Caco-2 (cell line): ENCODE measurements around the gene SULT1A1. TPM values are rescaled to one million over a fixed set of nuclear protein-coding genes. Genes with fewer than 3 reads are reported as not detected.

Experiments used
- BruUV-seq: library from RNA; stranded (reverse); fragments of 400-500 nt; replicated peaks from 2 replicates; lab custom pipeline; 2021; lab: Mats Ljungman, UMichigan
- CTCF ChIA-PET: fragments of 300-600 bp; sonication (Branson Sonifier 250); formaldehyde crosslinking; loops from one replicate; lab custom pipeline; 2022; ENCODE audit warnings: antibody characterized with exemption; lab: Charles Lee
- POLR2A ChIA-PET: fragments of 300-600 bp; sonication (Branson Sonifier 250); formaldehyde crosslinking; loops from one replicate; lab custom pipeline; 2022; ENCODE audit warnings: antibody characterized with exemption; lab: Charles Lee
- DNase-seq, 2 experiments: peaks; one replicate each; pipeline versions ENCODE4 v3.0.0 to v3.0.0-alpha.2; 2020 to 2022
- H3K27me3 ChIP-seq: replicated peaks from 2 replicates; pipeline ENCODE4 v1.6.0; 2011; ENCODE audit warnings: low read length; ENCODE audit not compliant: control insufficient read depth, insufficient read depth
- H3K36me3 ChIP-seq: 2 replicates; pipeline ENCODE4 v1.5.1; 2011; ENCODE audit warnings: low read length; ENCODE audit not compliant: control insufficient read depth, insufficient read depth
- H3K4me1 ChIP-seq: fragments of 250-450 bp; sonication (Bioruptor Pico); 2 replicates; pipeline ENCODE4 v1.5.1; 2020; ENCODE audit warnings: mild to moderate bottlenecking
- H3K4me3 ChIP-seq: 2 replicates; pipeline ENCODE4 v1.5.1; 2011; ENCODE audit warnings: low read depth, mild to moderate bottlenecking, control low read depth, low read length
- H3K9me3 ChIP-seq: fragments of 250-450 bp; sonication (Bioruptor Pico); 2 replicates; pipeline ENCODE4 v1.5.1; 2020; ENCODE audit warnings: mild to moderate bottlenecking, moderate library complexity
- H3K27ac Mint-ChIP-seq: one replicate; pipeline ENCODE4 v1.8.0; 2022; ENCODE audit warnings: mixed read lengths; ENCODE audit not compliant: unreplicated experiment
- H3K27me3 Mint-ChIP-seq: one replicate; pipeline ENCODE4 v1.8.0; 2022; ENCODE audit warnings: mixed read lengths; ENCODE audit not compliant: insufficient read depth, unreplicated experiment
- H3K36me3 Mint-ChIP-seq: one replicate; pipeline ENCODE4 v1.8.0; 2022; ENCODE audit warnings: mild to moderate bottlenecking, mixed read lengths; ENCODE audit not compliant: insufficient read depth, unreplicated experiment
- H3K4me1 Mint-ChIP-seq: one replicate; pipeline ENCODE4 v1.8.0; 2022; ENCODE audit warnings: low read depth, mixed read lengths; ENCODE audit not compliant: unreplicated experiment
- H3K4me3 Mint-ChIP-seq: one replicate; pipeline ENCODE4 v1.8.0; 2022; ENCODE audit warnings: mild to moderate bottlenecking, moderate library complexity, mixed read lengths; ENCODE audit not compliant: unreplicated experiment
- H3K9me3 Mint-ChIP-seq: one replicate; pipeline ENCODE4 v1.8.0; 2022; ENCODE audit warnings: mixed read lengths; ENCODE audit not compliant: unreplicated experiment
- intact Hi-C: fragments of 100-400 bp; cut with micrococcal nuclease; formaldehyde crosslinking; loops from one replicate; pipeline ENCODE4 v1.10.0; 2022; ENCODE audit not compliant: unreplicated experiment
- total RNA-seq: library from RNA; stranded (reverse); gene quantifications from 2 replicates; pipeline ENCODE4 v1.2.3, GENCODE V29; 2022
- TF ChIP-seq, protein P1 (sequence below), 2 experiments: fragments of 200-600 bp in 1 of 2; IDR thresholded peaks; 1 replicate in 1 of 2; 2 replicates in 1 of 2; pipeline versions ENCODE4 v1.5.1 to v1.8.0; 2011 to 2022; ENCODE audit warnings: antibody characterized with exemption in 1 of 2, control low read depth in 1 of 2, inconsistent platforms in 1 of 2, low read depth in 1 of 2, low read length in 1 of 2, mild to moderate bottlenecking in 1 of 2, moderate library complexity in 1 of 2; ENCODE audit not compliant: insufficient read depth in 1 of 2, severe bottlenecking in 1 of 2, unreplicated experiment in 1 of 2

SULT1A1 gene
- total RNA-seq, 1 experiment from 2014 or later: 9.1 TPM

DNA sequence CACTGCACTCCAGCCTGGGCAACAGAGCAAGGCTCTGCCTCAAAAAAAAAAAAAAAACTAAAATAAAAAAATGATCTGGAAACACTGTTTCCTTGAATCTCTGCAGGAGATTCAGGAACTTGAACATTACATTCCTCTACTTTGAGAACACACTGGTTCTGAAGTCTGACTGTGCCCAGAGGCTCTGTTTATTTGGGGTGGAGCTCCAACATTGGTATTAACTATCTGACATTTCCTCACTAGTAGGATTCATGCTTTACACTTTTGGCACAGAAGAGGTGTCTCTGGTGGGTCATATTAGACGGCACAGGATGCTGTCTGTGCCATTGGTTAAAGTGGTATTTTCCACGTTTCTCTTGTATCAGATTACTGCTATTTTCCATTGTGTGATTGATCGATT lies 23.4 kb downstream of the SULT1A1 start:
- ChIA-PET POLR2A (no interaction called here), CTCF (no interaction called here)
- TF ChIP-seq, protein P1, sequence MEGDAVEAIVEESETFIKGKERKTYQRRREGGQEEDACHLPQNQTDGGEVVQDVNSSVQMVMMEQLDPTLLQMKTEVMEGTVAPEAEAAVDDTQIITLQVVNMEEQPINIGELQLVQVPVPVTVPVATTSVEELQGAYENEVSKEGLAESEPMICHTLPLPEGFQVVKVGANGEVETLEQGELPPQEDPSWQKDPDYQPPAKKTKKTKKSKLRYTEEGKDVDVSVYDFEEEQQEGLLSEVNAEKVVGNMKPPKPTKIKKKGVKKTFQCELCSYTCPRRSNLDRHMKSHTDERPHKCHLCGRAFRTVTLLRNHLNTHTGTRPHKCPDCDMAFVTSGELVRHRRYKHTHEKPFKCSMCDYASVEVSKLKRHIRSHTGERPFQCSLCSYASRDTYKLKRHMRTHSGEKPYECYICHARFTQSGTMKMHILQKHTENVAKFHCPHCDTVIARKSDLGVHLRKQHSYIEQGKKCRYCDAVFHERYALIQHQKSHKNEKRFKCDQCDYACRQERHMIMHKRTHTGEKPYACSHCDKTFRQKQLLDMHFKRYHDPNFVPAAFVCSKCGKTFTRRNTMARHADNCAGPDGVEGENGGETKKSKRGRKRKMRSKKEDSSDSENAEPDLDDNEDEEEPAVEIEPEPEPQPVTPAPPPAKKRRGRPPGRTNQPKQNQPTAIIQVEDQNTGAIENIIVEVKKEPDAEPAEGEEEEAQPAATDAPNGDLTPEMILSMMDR (IDR thresholded peaks at IDR 0.05; ENCODE audit: insufficient read depth in 1 of 2, low read depth in 1 of 2, low read length in 1 of 2, severe bottlenecking in 1 of 2, unreplicated experiment in 1 of 2): no peak
- DNase-seq: no peak
- no peaks in the 10 kb centered on the region for H3K9me3 ChIP-seq
- no peaks in the 10 kb centered on the region for H3K27me3 Mint-ChIP-seq
- no peaks in the 10 kb centered on the region for H3K27me3 ChIP-seq
- no peaks in the 10 kb centered on the region for H3K4me1 ChIP-seq
- H3K4me3 Mint-ChIP-seq: no peak overlapping the region
- H3K36me3 Mint-ChIP-seq: peaks cover 13% of the 10 kb centered on the region
- no peak overlapping the region for H3K27ac Mint-ChIP-seq
- no peaks in the 10 kb centered on the region; the same call in 1 of the 2 replicates for H3K36me3 ChIP-seq
- BruUV-seq: no TSS peak
- intact Hi-C loops: no loop called here
- no peaks in the 10 kb centered on the region for H3K4me1 Mint-ChIP-seq
- H3K9me3 Mint-ChIP-seq: no peaks in the 10 kb centered on the region
- no peak overlapping the region for H3K4me3 ChIP-seq

DNA sequence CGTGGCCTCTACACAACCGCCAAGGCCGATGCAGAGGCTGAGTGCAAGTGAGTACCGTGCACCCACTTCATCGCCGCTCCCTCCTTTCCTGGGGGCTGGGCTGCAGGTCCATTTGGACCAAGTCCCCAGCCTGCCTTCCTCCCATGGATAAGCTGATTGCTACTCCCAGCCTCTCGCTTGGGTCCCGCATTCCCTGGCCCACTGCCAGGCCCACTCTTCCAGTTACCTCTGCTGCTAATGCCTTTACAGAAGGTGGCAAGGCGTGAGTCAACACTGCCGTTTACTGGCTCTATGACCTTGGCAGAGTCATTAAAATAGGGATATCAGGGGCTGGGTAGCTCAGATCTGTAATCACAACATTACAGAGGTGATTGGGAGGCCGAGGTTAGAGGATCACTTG lies 24.2 kb downstream of the SULT1A1 start:
- DNase-seq: no peak
- Mint-ChIP-seq H3K27me3 (no peaks in the 10 kb centered on the region), H3K36me3 (peaks cover 13% of the 10 kb centered on the region), H3K9me3 (no peaks in the 10 kb centered on the region), H3K4me1 (no peaks in the 10 kb centered on the region), H3K27ac (no peak overlapping the region), H3K4me3 (no peak overlapping the region)
- Histone ChIP-seq H3K4me3 (no peak overlapping the region), H3K9me3 (no peaks in the 10 kb centered on the region), H3K27me3 (no peaks in the 10 kb centered on the region), H3K4me1 (no peaks in the 10 kb centered on the region), H3K36me3 (no peaks in the 10 kb centered on the region; the same call in 1 of the 2 replicates)
- intact Hi-C loops: no loop called here
- ChIA-PET POLR2A (no interaction called here), CTCF (no interaction called here)
- no TSS peak for BruUV-seq
- TF ChIP-seq, protein P1 (IDR thresholded peaks at IDR 0.05; ENCODE audit: insufficient read depth in 1 of 2, low read depth in 1 of 2, low read length in 1 of 2, severe bottlenecking in 1 of 2, unreplicated experiment in 1 of 2): no peak

DNA sequence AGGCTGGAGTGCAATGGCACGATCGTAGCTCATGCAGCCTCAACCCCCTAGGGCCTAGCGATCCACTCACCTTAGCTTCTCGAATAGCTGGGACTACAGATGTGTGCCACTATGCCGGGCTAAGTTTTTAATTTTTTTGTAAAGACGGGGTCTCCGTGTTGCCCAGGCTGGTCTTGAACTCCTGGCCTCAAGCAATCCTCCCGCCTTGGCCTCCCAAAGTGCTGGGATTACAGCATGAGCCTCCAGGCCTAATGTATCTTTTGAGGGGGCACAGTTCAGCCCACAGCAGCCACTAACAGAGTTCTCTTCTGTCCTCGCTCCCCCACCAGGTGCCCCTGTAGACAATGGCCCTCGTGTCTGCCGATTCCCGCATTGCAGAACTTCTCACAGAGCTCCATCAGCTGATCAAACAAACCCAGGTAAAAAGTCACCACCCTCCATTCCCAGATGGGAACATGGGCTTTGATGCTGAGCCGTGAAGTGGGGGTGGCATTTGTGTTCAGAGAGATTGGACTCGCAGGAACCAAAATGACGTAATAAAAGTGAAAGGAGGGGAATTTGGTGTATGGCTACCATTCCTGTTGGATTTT lies 29.0 kb downstream of the SULT1A1 start:
- intact Hi-C loops: no loop called here
- Histone ChIP-seq H3K27me3 (no peaks in the 10 kb centered on the region), H3K9me3 (no peaks in the 10 kb centered on the region), H3K4me1 (no peaks in the 10 kb centered on the region), H3K36me3 (no peaks in the 10 kb centered on the region; the same call in 1 of the 2 replicates), H3K4me3 (no peak overlapping the region)
- no peak for DNase-seq
- no TSS peak for BruUV-seq
- no peaks in the 10 kb centered on the region for H3K4me1 Mint-ChIP-seq
- H3K27ac Mint-ChIP-seq: no peak overlapping the region
- H3K4me3 Mint-ChIP-seq: no peak overlapping the region
- ChIA-PET POLR2A (interaction anchor here (0.6 kb wide), 1 partner anchor 12 kb away, joined by 5 read pairs; no protein-coding TSS in a partner anchor), CTCF (no interaction called here)
- peaks cover 10% of the 10 kb centered on the region for H3K36me3 Mint-ChIP-seq
- no peaks in the 10 kb centered on the region for H3K27me3 Mint-ChIP-seq
- TF ChIP-seq, protein P1 (IDR thresholded peaks at IDR 0.05; ENCODE audit: insufficient read depth in 1 of 2, low read depth in 1 of 2, low read length in 1 of 2, severe bottlenecking in 1 of 2, unreplicated experiment in 1 of 2): no peak
- H3K9me3 Mint-ChIP-seq: no peaks in the 10 kb centered on the region
